HepG2 (cell line): Measurements from ENCODE around the gene PDLIM5. TPM values are rescaled to one million over a fixed set of nuclear protein-coding genes. Genes with fewer than 3 reads are reported as not detected.

Experiments used
- CEBPG ChIP-seq: IDR thresholded peaks from 2 replicates; pipeline ENCODE4 v1.6.1; 2016
- CHD2 ChIP-seq: IDR thresholded peaks from 2 replicates; pipeline ENCODE4 v1.6.1; 2011; ENCODE audit warnings: low read depth, low read length, improper control_type of control experiment
- FIP1L1 ChIP-seq: fragments of 200-400 bp; formaldehyde crosslinking; IDR thresholded peaks from 2 replicates; pipeline ENCODE4 v1.6.1; 2018; ENCODE audit warnings: low read depth, mild to moderate bottlenecking, low read length, moderate library complexity, borderline replicate concordance; ENCODE audit not compliant: insufficient read depth
- GFI1 ChIP-seq: sonication (generic); formaldehyde crosslinking; IDR thresholded peaks from 2 replicates; pipeline ENCODE4 v1.5.0; 2020; ENCODE audit warnings: missing genetic modification reagents, mild to moderate bottlenecking, borderline replicate concordance
- HCFC1 ChIP-seq: fragments of 150-350 bp; IDR thresholded peaks from 2 replicates; pipeline ENCODE4 v1.6.1; 2014; ENCODE audit warnings: low read depth, low read length
- HDAC1 ChIP-seq: sonication (generic); formaldehyde crosslinking; IDR thresholded peaks from 2 replicates; pipeline ENCODE4 v1.5.1; 2020; ENCODE audit warnings: mild to moderate bottlenecking, missing genetic modification reagents
- HOXA3 ChIP-seq: sonication (generic); formaldehyde crosslinking; IDR thresholded peaks from 2 replicates; pipeline ENCODE4 v1.5.0; 2020; ENCODE audit warnings: missing genetic modification reagents
- MEIS2 ChIP-seq: sonication (generic); formaldehyde crosslinking; IDR thresholded peaks from 2 replicates; pipeline ENCODE4 v1.9.0; 2021; ENCODE audit warnings: mild to moderate bottlenecking, missing genetic modification reagents
- MTF1 ChIP-seq: sonication (generic); formaldehyde crosslinking; IDR thresholded peaks from 2 replicates; pipeline ENCODE4 v1.5.0; 2020; ENCODE audit warnings: missing genetic modification reagents
- MZF1 ChIP-seq: sonication (generic); formaldehyde crosslinking; IDR thresholded peaks from 2 replicates; pipeline ENCODE4 v1.8.1; 2023; ENCODE audit warnings: mild to moderate bottlenecking, missing genetic modification reagents, borderline replicate concordance
- NR2F1 ChIP-seq, 2 experiments: fragments of 450-650 bp in 1 of 2; formaldehyde crosslinking in 1 of 2; IDR thresholded peaks; 2 replicates each; pipeline versions ENCODE4 v1.5.0 to v1.6.1; 2016 to 2020; ENCODE audit warnings: mild to moderate bottlenecking in 1 of 2, missing compliant biosample characterization in 1 of 2, missing genetic modification reagents in 1 of 2, moderate library complexity in 1 of 2
- POLR2A ChIP-seq, 2 experiments: IDR thresholded peaks; 2 replicates each; pipeline ENCODE4 v1.6.1; 2011; ENCODE audit warnings: low read depth in 2 of 2, low read length in 2 of 2, mild to moderate bottlenecking in 1 of 2, moderate library complexity in 1 of 2; ENCODE audit not compliant: insufficient read depth in 1 of 2
- RXRA ChIP-seq: sonication (generic); formaldehyde crosslinking; IDR thresholded peaks from 2 replicates; pipeline ENCODE4 v1.5.1; 2020; ENCODE audit warnings: missing genetic modification reagents
- SAP130 ChIP-seq: IDR thresholded peaks from 2 replicates; pipeline ENCODE4 v1.6.1; 2016; ENCODE audit warnings: low read depth
- SMAD3 ChIP-seq: sonication (generic); formaldehyde crosslinking; IDR thresholded peaks from 2 replicates; pipeline ENCODE4 v1.4.0; 2020; ENCODE audit warnings: missing genetic modification reagents
- TARDBP ChIP-seq: sonication (generic); formaldehyde crosslinking; IDR thresholded peaks from 2 replicates; pipeline ENCODE4 v1.8.0; 2022; ENCODE audit warnings: mild to moderate bottlenecking, missing genetic modification reagents
- TEAD2 ChIP-seq: sonication (generic); formaldehyde crosslinking; IDR thresholded peaks from 2 replicates; pipeline ENCODE4 v1.9.0; 2021; ENCODE audit warnings: missing genetic modification reagents
- TRIM24 ChIP-seq: sonication (generic); formaldehyde crosslinking; IDR thresholded peaks from 2 replicates; pipeline ENCODE4 v1.8.0; 2022; ENCODE audit warnings: mild to moderate bottlenecking, missing genetic modification reagents
- U2AF2 ChIP-seq: fragments of 200-400 bp; formaldehyde crosslinking; IDR thresholded peaks from 2 replicates; pipeline ENCODE4 v1.6.1; 2017; ENCODE audit warnings: low read depth, mild to moderate bottlenecking, low read length
- ZNF335 ChIP-seq: sonication (generic); formaldehyde crosslinking; IDR thresholded peaks from 2 replicates; pipeline ENCODE4 v1.4.0; 2020; ENCODE audit warnings: missing genetic modification reagents
- ZNF446 ChIP-seq: sonication (generic); formaldehyde crosslinking; IDR thresholded peaks from 2 replicates; pipeline ENCODE4 v1.5.0; 2020; ENCODE audit warnings: mild to moderate bottlenecking, missing genetic modification reagents
- ZNF619 ChIP-seq: sonication (generic); formaldehyde crosslinking; IDR thresholded peaks from 2 replicates; pipeline ENCODE4 v1.4.0; 2020; ENCODE audit warnings: mild to moderate bottlenecking, missing genetic modification reagents
- ZNF639 ChIP-seq: conservative IDR thresholded peaks from 2 replicates; pipeline ENCODE4 v1.6.1; 2018; ENCODE audit warnings: missing genetic modification reagents
- ZNF800 ChIP-seq: sonication (generic); formaldehyde crosslinking; IDR thresholded peaks from 2 replicates; pipeline ENCODE4 v1.4.0; 2020; ENCODE audit warnings: missing genetic modification reagents
- polyA plus RNA-seq, 8 experiments: library from polyadenylated mRNA; depleted of rRNA in 3 of 8; stranded (reverse) in 7 of 8; unstranded in 1 of 8; fragments of >200 nt; fragmentation: Illumina TruSeq in 4 of 8; extraction: Trizol in 4 of 8; gene quantifications; 2 replicates each; pipeline versions ENCODE4 v1.2.1 to v1.2.3, GENCODE V29; 2011 to 2016; ENCODE audit warnings: low read depth in 4 of 8, missing spikeins in 1 of 8, mixed read lengths in 1 of 8; ENCODE audit not compliant: insufficient read depth in 1 of 8
- total RNA-seq, 5 experiments: library from RNA; depleted of rRNA; stranded (reverse); fragments of >200 nt; fragmentation: Illumina TruSeq; extraction: Trizol; gene quantifications; 2 replicates each; pipeline ENCODE4 v1.2.3, GENCODE V29; 2016; ENCODE audit warnings: low read depth in 1 of 5
- TF ChIP-seq, protein P1 (sequence below): sonication (generic); formaldehyde crosslinking; IDR thresholded peaks from 2 replicates; pipeline ENCODE4 v1.4.0; 2020; ENCODE audit warnings: mild to moderate bottlenecking, low read depth, missing genetic modification reagents
- TF ChIP-seq, protein P2 (sequence below): sonication (generic); formaldehyde crosslinking; IDR thresholded peaks from 2 replicates; pipeline ENCODE4 v1.4.0; 2020; ENCODE audit warnings: missing genetic modification reagents

Gene PDLIM5
- total and polyA plus RNA-seq, 2 of the 13 experiments (the other 11 are each of a cell fraction or from before 2014, with no cell fraction given) = 52.8 to 119 TPM

DNA sequence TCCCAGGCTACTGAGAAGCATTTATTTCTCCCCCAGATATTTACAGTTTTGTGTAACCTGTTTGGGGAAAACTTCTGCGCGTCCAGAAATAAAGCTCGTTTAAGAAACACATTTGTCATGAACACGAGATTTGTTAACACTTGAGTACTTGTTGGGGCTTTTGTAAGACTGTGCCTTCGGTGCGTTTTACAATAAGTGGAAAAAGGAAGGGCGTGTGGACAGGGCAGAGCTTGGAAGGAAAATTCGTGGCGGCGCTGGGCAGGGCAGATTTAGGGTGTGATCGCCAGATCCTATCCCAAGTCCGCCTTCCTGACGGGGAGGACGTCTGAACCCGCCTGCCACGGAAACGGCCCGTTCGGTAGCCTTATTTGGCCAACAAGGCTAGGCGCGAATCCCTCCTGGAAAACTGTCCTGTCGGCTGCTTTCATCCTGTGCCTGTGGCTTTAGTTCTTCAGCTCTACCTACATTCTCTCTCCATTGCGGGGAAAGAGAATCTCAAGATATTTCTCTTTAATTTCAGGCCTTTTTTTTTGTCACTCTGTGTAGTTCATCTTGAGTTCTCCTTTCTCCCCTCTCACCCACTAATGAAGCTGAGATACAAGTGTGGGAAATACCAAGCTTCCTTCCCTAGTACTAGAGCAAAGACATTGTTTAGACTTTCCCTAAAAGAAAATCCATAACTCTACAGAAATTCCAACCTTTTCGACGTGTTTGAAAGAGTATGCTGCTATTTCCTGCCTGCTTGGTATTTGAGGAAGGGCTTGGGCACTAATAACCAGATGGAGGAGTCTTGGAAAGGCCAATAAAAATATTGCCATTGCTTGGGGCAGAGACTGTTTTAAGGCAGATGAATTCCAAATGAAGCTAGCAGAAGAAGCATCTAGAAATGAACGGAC is 982 bp downstream of the PDLIM5 start (continued):
- no peak for TF ChIP-seq ZNF800
- no peak for TF ChIP-seq CHD2
- no peak for TF ChIP-seq ZNF619 (CRISPR knock-in tag)
- peak; percentile 42 for TF ChIP-seq SAP130
- no peak for TF ChIP-seq MZF1 (CRISPR knock-in tag)
- no peak for TF ChIP-seq U2AF2
- TF ChIP-seq, protein P1, sequence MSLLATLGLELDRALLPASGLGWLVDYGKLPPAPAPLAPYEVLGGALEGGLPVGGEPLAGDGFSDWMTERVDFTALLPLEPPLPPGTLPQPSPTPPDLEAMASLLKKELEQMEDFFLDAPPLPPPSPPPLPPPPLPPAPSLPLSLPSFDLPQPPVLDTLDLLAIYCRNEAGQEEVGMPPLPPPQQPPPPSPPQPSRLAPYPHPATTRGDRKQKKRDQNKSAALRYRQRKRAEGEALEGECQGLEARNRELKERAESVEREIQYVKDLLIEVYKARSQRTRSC (CRISPR knock-in tag) = no peak
- no peak for TF ChIP-seq ZNF446
- peak in 1 of 2 experiments; percentile 75; a peak in 2 of 4 replicates for TF ChIP-seq POLR2A (IDR thresholded peaks at IDR 0.05; ENCODE audit: insufficient read depth in 1 of 2, low read depth in 2 of 2, low read length in 2 of 2)
- no peak for TF ChIP-seq TRIM24 (CRISPR knock-in tag)
- TF ChIP-seq, protein P2, sequence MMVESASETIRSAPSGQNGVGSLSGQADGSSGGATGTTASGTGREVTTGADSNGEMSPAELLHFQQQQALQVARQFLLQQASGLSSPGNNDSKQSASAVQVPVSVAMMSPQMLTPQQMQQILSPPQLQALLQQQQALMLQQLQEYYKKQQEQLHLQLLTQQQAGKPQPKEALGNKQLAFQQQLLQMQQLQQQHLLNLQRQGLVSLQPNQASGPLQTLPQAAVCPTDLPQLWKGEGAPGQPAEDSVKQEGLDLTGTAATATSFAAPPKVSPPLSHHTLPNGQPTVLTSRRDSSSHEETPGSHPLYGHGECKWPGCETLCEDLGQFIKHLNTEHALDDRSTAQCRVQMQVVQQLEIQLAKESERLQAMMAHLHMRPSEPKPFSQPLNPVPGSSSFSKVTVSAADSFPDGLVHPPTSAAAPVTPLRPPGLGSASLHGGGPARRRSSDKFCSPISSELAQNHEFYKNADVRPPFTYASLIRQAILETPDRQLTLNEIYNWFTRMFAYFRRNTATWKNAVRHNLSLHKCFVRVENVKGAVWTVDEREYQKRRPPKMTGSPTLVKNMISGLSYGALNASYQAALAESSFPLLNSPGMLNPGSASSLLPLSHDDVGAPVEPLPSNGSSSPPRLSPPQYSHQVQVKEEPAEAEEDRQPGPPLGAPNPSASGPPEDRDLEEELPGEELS (CRISPR knock-in tag) = no peak
- no peak for TF ChIP-seq TEAD2 (CRISPR knock-in tag)
- TF ChIP-seq HCFC1 = no peak
- no peak for TF ChIP-seq NR2F1 (CRISPR knock-in tag; IDR thresholded peaks at IDR 0.05)
- TF ChIP-seq SMAD3 (CRISPR knock-in tag) = no peak
- no peak for TF ChIP-seq MTF1 (CRISPR knock-in tag)
- TF ChIP-seq ZNF335 (CRISPR knock-in tag) = no peak; the same call in 1 of the 2 replicates
- TF ChIP-seq RXRA = no peak
- 0 out of 2 replicates have a peak, but pooled peaks have one; percentile 18 for TF ChIP-seq HDAC1 (CRISPR knock-in tag)
- no peak for TF ChIP-seq FIP1L1
- TF ChIP-seq GFI1 (CRISPR knock-in tag) = 0 out of 2 replicates have a peak, but pooled peaks have one; percentile 25
- TF ChIP-seq ZNF639 = 0 out of 2 replicates have a peak, but pooled peaks have one; percentile 40
- TF ChIP-seq TARDBP (CRISPR knock-in tag) = no peak
- 0 out of 2 replicates have a peak, but pooled peaks have one; percentile 29 for TF ChIP-seq HOXA3 (CRISPR knock-in tag)
- TF ChIP-seq MEIS2 = no peak
- no peak; the same call in 1 of the 2 replicates for TF ChIP-seq CEBPG (CRISPR knock-in tag)
